Mesodermal cell (in vitro differentiated cells): ENCODE results near the gene CFAP53.
"Not testable (repeated sequence)": the region's sequence is repeated elsewhere in the genome, so short reads cannot be mapped to it uniquely, and the experiment has no call there.

ENCODE experiments used
- H3K27ac ChIP-seq: 2 replicates; pipeline ENCODE4 v1.7.0; 2013; ENCODE audit warnings: mild to moderate bottlenecking, low read depth, low read length, moderate library complexity; ENCODE audit not compliant: severe bottlenecking
- H3K36me3 ChIP-seq: 2 replicates; pipeline ENCODE4 v1.7.1; 2013; ENCODE audit warnings: mild to moderate bottlenecking, low read length, moderate library complexity; ENCODE audit not compliant: control insufficient read depth, insufficient read depth
- H3K4me1 ChIP-seq: one replicate; pipeline ENCODE4 v1.7.1; 2013; ENCODE audit warnings: mild to moderate bottlenecking, low read length; ENCODE audit not compliant: insufficient read depth, control insufficient read depth, poor library complexity, severe bottlenecking
- H3K4me3 ChIP-seq: 2 replicates; pipeline ENCODE4 v1.7.0; 2013; ENCODE audit warnings: low read length, control low read depth, mild to moderate bottlenecking; ENCODE audit not compliant: insufficient read depth, poor library complexity, severe bottlenecking; ENCODE audit errors: extremely low read depth
- H3K9me3 ChIP-seq: 2 replicates; pipeline ENCODE4 v1.7.1; 2013; ENCODE audit warnings: mild to moderate bottlenecking, low read length, moderate library complexity; ENCODE audit not compliant: control insufficient read depth
- WGBS, 2 experiments: methylation state at CpG; one replicate each; pipeline ENCODE4 v1.1.5; 2013; ENCODE audit warnings: missing lambda C conversion rate in 2 of 2; ENCODE audit not compliant: insufficient coverage in 2 of 2; 5-methylcytosine and 5-hydroxymethylcytosine counted together

Gene CFAP53

DNA sequence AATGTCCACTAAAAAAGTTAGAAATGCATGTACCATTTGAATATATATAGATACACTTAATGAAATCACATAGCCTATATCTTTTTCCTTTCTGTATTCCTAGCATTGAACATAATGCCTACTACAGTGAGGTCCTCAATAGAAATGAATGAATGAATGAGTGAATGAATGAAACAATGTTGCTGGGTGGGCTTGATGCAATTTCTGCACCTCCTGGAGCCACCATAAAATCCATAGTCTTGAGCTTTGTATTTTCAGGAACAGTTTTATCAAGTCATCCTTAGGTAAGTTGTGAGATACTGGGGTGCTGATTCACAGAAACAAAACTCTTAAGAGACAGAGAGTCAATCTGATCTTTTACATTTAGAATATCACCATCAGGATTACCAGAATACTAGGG lies 3.3 kb downstream of the CFAP53 start:
- no peaks in the 10 kb centered on the region for H3K4me1 ChIP-seq
- H3K27ac ChIP-seq = no peak overlapping the region
- H3K4me3 ChIP-seq = no peak overlapping the region
- peaks cover 9% of the 10 kb centered on the region for H3K36me3 ChIP-seq
- no peaks in the 10 kb centered on the region for H3K9me3 ChIP-seq

DNA sequence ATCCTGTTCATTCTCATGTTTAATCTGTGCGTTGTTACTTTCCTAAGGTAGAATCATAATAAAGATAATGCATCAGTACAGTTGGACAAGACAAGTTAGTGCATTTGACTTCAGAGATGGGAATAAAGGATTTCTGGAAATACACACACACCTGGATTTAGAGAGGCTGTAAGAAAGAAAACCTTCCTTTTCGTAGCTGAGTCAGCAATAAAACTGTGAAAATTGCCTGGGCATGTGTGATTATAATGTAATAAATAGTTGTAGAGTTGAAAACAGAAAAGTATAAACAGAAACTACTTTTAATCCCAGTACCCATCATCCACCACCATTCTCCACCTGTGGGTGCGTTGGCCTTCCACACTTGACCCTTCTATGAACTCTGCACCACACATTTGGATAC lies 15.4 kb downstream of the CFAP53 start:
- no peaks in the 10 kb centered on the region for H3K36me3 ChIP-seq
- H3K9me3 ChIP-seq = no peaks in the 10 kb centered on the region
- H3K4me1 ChIP-seq = no peaks in the 10 kb centered on the region
- no peak overlapping the region for H3K27ac ChIP-seq
- WGBS, 2 experiments = 71 to 95% methylated on average over 1 to 2 of the region's 3 CpGs
- no peak overlapping the region for H3K4me3 ChIP-seq

DNA sequence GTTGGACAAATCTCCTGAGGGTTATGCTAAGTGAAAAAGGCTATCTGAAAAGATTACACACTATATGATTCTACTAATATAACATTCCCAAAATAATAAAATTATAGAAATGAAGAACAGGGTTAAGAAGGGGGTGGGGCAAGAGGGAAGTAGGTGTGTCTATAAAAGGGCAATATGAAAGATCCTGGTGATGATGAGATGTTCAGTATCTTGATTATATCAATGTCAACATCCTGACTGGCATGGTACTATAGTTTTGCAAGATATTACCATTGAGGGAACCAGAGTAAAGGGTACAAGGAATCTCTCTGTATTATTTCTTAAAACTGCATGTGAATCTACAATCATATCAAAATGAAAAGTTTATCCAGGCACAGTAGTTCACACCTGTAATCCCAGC lies 16.7 kb downstream of the CFAP53 start:
- H3K4me3 ChIP-seq = no peak overlapping the region
- H3K27ac ChIP-seq = no peak overlapping the region
- no peaks in the 10 kb centered on the region for H3K36me3 ChIP-seq
- no peaks in the 10 kb centered on the region for H3K9me3 ChIP-seq
- no peaks in the 10 kb centered on the region for H3K4me1 ChIP-seq

DNA sequence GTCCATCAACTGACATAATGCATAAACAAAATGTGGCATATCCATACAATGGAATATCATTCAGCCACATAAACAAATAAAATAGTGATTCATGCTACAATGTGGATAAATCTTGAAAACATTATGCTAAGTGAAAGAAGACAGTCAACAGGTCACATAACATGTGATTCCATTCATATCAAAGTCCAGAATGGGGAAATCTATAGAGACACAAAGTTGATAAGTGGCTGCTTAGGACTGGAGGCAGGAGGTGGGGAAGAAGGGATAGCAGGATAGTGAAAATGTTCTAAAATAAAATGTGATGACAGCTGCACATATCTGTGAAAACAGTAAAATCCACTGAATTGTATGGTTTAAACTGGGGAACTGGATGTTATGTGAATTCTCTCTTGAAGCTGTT lies 18.7 kb downstream of the CFAP53 start:
- H3K4me3 ChIP-seq = no peak overlapping the region
- H3K36me3 ChIP-seq = no peaks in the 10 kb centered on the region
- no peak overlapping the region for H3K27ac ChIP-seq
- H3K9me3 ChIP-seq = no peaks in the 10 kb centered on the region
- H3K4me1 ChIP-seq = no peaks in the 10 kb centered on the region

DNA sequence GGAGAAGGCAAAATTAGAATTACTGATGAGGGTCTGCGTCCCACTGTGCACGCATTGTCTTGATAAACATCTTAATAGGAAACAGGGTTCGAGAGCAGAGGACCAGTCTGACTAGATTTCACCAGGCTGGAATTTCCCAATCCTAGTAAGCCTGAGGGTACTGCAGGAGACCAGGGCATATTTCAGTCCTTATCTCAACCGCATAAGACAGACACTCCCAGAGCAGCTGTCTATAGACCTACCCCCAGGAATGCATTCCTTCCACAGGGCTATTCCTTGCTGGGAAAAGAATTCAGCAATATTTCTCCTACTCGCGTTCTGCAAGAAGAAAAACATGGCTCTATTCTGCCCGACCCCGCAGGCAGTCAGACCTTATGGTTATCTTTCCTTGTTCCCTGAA lies 24.5 kb downstream of the CFAP53 start:
- WGBS, 2 experiments = 92 to 93% methylated on average over 6 to 7 of the region's 8 CpGs
- not testable (repeated sequence) for H3K36me3 ChIP-seq, H3K9me3 ChIP-seq, H3K27ac ChIP-seq, H3K4me3 ChIP-seq, H3K4me1 ChIP-seq

DNA sequence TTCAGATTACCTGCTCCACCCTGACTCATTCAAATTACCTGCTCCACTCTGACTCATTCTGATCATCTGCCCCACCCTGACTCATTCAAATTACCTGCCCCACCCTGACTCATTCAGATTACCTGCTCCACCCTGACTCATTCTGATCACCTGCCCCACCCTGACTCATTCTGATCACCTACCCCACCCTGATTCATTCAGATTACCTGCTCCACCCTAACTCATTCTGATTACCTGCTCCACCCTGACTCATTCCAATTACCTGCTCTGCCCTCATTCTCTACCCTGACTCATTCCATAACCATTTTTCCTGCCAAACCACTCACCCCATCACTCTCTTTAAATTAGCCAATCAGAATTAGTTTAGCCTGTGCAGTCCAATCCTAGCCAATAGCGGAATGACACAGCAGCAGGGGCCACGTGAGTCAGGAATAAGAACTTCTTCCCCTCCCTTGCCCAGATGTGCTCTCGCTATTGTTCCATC lies 26.2 kb downstream of the CFAP53 start:
- no peaks in the 10 kb centered on the region for H3K36me3 ChIP-seq
- no peaks in the 10 kb centered on the region for H3K4me1 ChIP-seq
- H3K9me3 ChIP-seq = peaks cover 4% of the 10 kb centered on the region
- no peak overlapping the region for H3K4me3 ChIP-seq
- WGBS, 2 experiments = 88 to 100% methylated on average over 2 to 3 of the region's 3 CpGs
- no peak overlapping the region for H3K27ac ChIP-seq

DNA sequence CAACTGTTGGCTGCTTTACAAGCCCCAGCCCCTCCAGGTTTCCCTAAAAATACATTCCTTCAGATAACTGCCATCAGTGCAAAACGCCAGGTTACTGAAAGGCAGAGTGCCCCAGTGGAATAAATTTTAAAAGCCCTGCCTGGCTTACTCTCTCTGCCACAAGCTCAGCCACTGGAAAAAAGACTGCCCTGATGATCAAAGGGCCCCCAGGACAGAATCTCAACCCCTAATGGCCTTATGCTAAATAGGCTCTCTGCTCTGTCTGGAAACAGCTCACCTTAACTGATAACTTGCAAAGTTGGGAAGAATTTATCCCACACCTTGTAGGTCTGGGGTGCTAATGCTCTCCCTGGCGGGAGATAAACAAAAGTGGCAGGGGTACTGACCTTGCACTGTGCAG lies 33.9 kb downstream of the CFAP53 start:
- WGBS, 2 experiments = 33 to 100% methylated on average over 1 of the region's 2 CpGs
- Histone ChIP-seq H3K4me1 (no peaks in the 10 kb centered on the region), H3K36me3 (no peaks in the 10 kb centered on the region), H3K9me3 (peaks cover 3% of the 10 kb centered on the region), H3K27ac (no peak overlapping the region), H3K4me3 (no peak overlapping the region)

DNA sequence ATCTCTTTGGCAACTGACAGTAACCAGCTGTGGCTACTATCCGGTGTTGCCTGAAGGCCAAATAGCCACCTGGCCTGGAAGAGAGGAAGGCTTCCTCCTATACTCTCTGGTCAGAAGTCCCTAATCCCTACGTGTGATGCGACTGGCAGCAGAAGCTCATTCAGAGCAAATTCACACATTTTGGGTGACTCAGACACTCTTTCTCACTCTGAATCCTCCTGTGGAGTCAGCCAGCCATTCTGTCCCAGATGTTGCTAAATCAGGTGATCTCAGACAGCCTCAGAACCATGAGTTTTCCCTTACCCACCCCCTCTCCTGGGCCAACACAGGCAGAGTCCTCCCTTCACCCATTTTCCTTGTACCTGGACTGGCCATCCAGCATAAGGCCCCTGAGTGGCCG lies 34.7 kb downstream of the CFAP53 start:
- WGBS, 2 experiments = 65 to 69% methylated on average over 3 to 4 of the region's 4 CpGs
- Histone ChIP-seq H3K36me3 (no peaks in the 10 kb centered on the region), H3K27ac (no peak overlapping the region), H3K9me3 (peaks cover 3% of the 10 kb centered on the region), H3K4me1 (no peaks in the 10 kb centered on the region), H3K4me3 (no peak overlapping the region)

DNA sequence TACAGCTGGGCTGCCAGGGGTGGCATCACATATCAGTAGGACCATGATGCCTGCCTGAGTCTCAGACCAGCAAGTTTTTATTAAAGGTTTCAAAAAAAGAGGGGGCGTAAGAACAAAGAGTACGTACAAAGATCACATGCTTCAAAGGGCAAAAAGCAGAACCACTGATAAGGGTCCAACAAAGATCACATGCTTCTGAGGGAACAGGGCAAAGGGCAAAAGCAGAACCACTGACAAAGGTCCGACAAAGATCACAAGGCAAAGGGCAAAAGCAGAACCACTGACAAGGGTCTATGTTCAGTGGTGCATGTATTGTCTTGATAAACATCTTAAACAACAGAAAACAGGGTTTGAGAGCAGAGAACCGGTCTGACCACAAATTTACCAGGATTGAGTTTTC lies 46.0 kb downstream of the CFAP53 start:
- not testable (repeated sequence) for H3K4me3 ChIP-seq, H3K9me3 ChIP-seq, H3K4me1 ChIP-seq, H3K36me3 ChIP-seq, H3K27ac ChIP-seq
- 86 to 95% methylated on average over 3 of the region's 4 CpGs for WGBS, 2 experiments

DNA sequence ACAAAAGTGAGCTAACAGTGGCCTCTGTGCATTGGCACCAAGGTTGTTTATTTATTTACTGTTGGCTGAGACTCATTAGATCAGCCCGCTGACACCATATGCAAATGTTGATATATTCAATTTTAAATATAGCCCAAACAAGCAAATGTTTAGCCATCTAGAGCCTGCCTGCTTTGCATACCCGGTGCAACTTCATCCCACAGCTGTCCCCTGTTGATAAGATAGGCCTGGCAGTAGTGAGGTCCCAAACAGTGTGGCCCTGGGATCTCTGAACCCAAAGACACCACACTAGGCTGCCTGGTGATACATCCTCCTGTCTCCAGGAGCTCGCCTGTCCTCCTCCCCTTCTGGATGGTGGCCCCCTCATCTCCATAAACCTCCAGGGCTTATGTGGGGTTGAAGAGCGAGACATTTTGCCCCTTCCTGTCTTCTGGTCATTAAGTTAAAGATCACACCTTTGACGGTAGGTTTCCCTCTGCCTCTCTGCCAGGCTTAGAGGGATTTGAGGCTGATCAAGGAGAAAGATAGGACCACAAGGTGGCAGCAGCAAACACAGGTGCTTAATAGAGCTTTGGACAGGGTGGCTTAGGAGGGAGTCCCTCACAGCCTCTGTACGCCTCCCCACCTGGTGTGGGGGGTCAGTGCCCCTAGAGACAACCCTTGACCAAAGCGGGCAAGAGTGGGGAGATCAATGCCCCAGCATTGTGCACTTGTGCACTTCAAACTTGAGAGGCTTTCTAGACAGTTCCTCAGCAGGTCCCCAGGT lies 47.7 kb downstream of the CFAP53 start:
- no peak overlapping the region for H3K27ac ChIP-seq
- H3K9me3 ChIP-seq = peaks cover 8% of the 10 kb centered on the region
- WGBS, 2 experiments = 73 to 75% methylated on average over 3 to 6 of the region's 7 CpGs

DNA sequence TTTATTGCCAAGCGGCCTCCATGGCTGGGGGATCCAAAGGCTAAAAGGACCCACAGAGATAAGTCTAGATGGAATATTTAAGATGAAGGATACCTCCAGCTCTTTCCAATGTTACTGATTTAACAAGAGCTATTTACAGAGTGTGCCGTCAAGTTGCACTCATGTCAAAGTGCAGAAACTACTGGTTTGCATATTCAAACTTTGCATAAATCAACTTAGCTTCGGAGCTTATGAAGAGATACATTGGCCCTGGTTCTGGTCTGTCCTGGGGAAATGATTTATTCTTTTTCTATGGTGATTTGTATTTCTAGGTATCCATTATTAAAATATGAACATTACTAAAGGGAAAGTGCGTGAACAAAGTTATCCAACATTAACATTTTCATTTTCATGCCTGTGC lies 57.0 kb downstream of the CFAP53 start:
- Histone ChIP-seq H3K36me3 (no peaks in the 10 kb centered on the region), H3K4me1 (no peaks in the 10 kb centered on the region)
- 80 to 100% methylated on average over 1 of the region's 4 CpGs for WGBS, 2 experiments

More for the DNA sequence above, 47.7 kb downstream of the CFAP53 start:
- Histone ChIP-seq H3K36me3 (no peaks in the 10 kb centered on the region), H3K4me1 (no peaks in the 10 kb centered on the region), H3K4me3 (no peak overlapping the region)

More for the DNA sequence above, 57.0 kb downstream of the CFAP53 start:
- Histone ChIP-seq H3K4me3 (no peak overlapping the region), H3K9me3 (no peaks in the 10 kb centered on the region), H3K27ac (no peak overlapping the region)
